COLO829 (cell line): Measurements from ENCODE around the gene SPON2.

ENCODE experiments used
- DNase-seq: peaks from one replicate; pipeline ENCODE4 v3.0.0; 2012; ENCODE audit warnings: low spot score

The SPON2 gene

DNA sequence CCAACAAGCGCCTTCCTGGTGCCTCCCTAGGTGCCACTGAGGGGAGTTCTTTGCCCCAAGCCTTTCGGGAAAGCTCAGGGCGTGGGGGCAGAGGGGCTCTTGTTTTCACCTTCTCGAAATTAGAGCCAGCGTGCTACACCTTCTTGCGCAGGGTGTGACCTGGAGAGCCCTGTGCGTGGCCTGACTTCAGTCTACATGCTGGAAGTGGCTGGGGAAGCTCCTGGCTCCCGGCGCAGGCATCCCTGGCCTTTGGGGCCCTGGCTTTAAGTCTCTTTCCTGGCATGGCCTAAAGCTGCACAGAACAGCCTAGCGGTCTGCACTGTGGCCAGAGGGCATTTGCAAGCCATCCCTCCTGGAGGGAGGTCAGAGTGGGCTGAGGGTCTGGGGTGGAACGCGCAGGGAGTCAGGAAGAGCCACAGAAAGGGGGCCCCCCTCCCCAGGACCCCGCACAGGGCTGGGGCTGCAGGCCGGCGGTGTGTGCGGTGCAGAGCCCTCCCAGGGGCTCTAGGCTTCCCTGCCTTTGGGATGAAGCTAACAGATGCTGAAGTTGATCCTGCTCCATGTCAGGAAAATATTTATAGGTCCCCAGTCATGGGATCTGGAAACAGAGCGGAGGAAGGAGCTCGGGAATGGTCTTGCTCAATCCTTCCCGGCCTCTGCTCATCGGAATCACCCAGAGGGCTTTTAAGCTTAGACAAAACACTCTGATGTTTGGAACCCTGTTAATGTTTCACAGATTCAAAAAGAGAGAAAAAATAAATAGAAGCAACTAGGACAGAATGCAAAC is 781 bp upstream of the SPON2 start:
- peak; percentile 43 for DNase-seq

DNA sequence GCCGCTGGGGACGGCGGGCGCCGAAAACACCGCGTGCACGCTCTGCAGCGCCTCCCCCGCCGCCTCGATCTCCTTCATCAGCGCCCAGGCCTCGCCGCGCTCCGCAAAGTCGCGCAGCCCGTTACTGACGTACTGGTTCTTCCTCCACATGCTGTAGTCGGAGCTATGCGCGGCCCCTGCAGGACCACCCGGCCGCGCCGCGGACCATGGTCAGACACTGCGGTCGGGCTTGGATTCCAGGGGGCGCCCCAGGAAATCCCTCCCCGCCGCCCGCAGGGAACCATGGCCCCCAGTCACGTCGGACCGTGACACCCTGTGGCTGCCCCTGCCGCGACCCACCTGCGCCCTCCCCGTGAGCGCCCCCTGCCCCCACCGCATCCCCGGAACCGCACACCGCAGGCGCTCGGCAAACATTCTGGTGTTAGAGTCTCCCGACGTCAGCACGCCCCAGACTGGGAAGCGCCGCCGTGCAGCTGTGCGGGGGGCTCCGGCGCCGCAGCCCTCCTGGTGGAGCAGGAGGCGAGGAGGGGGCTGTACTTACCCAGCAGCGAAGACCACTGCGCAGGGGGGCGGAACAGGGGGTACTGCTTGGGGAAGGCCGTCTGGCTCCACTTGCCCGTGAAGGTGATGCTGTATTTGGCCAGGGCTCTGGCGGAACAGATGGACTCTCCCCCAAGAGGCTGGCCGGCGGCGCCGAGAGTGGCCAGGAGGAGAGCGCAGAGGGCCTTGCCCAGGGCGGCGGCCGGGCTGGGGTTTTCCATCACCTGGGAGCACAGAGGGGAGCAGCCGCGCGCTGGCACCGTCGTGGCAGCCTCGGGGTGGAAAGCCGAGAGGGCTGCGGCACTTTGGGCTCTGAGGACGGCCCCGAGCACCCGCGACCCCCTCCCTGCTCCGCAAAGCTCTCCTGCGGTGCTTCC is 814 bp downstream of the SPON2 start:
- DNase-seq, result no peak

DNA sequence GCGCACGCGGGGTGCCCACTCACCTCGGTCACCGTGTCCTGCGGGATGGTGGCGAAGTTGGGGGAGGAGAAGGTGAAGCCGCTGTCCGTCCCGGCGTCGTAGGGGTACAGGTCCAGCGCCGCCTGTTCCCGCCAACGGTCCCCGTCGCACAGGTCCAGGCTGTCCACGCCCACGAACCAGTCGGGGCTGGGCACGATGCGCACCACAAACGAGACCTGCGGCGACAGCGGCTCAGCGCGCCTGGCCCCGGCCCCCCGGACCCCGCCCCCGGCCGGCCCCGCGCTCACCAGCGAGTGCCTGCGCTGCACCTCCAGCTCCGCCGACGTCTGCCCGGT is 1.4 kb downstream of the SPON2 start:
- no peak for DNase-seq

DNA sequence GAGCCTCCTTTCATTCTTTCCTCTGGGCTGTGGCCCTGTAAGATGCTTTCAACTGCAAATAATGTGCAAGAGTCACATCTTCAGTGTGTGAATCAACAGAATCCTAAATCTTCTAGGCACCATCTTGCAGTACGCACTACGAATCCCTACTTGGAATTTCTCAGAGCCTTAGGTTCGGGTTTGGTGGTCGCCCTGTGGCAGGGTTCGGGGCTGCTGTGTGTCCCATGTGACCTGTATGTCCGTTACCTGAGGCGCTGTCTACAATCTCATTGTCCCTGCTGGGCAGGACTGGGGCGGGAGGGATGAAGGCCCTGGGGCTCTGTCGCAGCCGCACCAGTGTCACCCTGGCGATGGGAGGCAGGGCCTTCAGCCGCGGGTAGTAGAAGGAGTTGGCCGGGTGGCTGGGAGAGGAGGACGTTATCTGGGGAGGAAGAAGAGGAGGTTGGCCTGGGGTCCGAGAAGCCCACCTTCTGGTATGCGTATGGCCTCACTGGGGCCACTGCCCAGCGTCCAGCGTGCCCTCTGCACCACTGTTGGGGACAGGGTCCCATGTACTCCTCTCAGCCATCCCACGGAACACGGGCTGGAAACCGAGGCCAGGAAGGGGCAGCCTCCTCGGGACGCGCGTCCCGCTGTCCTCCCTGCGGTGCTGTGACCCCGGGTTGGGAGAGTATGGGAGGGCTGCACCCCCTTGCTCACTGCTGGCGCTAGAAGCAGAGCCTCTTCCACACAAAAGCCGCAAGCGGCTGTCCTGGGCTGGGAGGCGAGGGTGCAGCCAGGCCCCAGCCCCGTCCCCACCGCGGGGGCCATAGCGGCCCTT is 2.0 kb downstream of the SPON2 start:
- no peak for DNase-seq

DNA sequence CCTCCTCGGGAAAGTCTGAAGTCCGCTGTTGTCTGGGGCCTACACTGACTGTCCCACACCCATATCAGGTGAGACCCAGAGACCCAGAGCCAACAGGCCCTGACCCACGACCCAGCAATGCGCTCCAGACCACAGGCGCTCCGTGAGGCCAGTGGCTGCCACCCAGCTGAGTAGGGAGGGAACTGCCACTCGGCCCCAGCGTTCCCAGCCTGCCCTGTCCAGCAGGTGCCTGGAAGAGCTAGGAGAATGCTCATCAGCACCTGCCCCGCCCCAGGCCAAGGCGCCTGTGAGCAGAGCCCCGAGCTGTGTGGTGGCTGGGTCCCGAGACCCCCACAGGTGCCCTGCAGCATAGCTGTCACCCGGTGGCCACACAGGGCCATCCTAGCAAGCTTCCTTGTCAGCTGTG is 2.7 kb downstream of the SPON2 start:
- DNase-seq, result no peak

DNA sequence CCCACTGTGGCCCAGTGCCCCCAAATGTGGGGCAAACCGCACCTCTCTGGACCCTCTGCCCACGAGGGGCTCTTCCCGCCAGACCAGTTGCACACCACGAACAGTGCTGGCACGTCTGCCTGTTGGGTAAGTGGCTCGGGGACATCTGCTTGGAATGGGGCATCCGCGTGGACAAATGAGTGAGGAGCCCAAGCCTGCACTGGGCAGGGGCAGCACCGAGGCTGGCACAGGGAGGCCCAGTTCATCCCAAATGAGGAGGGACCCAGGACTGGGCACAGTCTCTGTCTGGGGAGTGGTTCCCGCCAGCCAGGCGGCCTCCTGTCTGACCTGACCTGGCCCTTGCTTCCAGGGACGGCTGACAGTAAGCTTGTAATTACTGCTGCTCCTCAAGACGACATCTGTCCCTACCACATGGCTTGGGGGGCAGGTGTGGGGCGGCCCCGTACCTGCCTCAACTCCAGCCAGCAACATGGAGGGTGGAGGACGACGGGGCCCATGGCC is 3.2 kb downstream of the SPON2 start:
- no peak for DNase-seq

DNA sequence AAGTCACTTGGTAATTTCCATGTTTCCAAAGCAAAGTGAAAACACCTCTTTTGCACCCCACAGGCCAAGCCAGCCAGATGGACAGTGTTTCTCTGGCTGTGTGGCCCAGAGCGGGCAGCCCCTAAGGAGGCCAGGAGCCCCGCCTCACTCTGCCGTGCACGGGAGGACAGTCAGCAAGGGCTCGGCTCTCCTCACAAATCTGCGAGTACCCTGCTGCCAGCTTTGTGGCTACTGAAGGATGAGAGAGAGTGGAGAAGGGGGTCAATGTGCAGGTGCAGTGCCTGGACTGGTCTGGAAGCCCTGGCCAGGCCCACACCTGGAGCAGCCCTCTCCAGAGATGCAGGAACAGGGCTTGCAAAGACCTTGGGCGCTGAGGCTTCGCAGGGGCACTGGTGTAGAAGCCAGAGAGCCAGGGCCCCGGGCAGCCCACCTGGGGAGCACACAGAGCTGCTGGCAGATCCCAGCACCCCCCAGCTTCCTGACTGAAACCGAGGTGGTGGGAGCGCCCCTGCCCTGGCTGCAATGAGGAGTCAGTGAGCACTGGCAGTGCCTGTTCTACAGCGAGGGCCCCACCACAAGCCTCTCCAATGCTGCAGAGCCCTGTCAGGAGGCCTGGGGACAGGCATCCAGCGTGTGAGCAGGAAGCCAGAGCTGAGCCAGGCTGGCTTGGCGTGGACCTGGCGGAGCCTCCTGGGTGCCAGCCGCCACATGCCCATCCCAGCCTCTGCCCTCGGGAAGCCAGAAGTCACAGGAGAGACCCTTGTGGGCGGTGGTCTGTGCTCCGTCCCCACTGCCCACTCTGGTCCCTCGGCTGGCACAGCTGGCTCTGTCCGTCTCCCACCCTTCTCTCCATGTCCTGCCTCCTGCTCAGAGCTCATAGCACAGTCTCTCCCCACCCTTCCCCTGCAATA is 3.9 kb downstream of the SPON2 start:
- no peak for DNase-seq

DNA sequence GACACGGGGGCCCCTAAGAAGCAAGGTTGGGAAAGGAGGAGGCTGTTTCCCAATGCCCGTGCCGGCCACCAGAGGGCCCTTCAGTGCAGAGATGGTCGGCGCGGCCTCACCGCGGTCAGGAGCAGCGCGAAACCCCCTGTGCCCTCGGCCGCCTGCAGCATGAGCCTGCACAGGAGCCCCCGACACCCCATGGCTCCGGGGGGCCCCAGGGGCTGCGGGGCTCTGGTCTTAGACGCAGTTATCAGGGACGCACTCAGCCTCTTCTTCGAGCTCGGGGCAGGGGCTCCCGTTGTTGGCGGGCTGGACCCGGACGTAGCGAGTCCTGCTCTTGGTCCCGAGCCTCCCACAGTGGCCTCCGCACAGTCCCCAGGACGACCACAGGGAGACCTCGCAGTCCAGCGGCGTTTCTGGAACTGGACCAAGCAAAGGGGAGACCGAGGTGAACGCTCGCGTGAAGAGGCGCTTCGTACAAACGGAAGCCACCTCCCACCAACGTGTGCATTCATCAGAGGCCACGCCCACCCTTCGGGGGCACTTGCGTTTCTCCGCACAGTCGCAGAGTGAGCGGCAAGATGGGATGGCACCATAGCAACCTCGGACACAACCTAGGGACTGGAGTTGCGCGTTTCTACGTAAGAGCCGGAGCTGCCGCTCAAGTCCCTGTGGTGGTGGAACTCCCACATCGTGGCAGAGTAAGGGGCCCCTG is 5.0 kb downstream of the SPON2 start:
- DNase-seq, result peak; percentile 26

DNA sequence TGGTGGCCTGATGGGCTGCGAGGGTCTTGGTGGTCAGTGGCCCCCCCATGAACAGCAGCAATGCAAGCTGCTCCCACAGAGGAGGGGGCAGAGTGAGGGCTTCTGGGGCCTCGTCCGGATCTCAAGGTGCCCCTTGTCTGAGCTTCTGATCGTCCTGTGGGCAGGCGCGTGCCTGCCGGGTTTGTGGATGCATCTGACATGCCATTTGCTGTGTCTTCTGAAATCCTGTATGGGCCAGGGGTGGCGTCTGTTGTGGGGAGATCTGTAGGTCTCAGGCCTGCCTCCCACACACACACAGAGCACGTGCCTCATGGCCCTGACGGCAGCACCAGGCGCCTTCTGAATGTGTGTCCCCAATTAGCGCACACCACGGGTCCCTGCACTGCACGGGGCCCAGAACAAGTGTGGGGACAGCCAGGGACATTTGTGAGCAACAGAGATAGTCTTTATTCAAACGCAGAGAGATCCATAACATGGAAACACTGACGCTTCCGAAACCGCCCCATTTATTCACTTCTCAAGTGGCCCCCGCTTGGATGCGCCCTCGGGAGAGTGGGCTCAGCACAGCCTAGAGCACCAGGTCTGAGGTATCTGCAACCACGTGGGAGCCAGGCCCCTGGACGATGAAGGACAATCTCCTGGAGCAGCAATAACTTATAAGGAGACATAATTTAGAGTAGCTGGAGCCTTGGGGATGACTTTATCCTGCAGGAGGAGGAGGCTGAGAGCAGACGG is 5.7 kb downstream of the SPON2 start:
- no peak for DNase-seq

DNA sequence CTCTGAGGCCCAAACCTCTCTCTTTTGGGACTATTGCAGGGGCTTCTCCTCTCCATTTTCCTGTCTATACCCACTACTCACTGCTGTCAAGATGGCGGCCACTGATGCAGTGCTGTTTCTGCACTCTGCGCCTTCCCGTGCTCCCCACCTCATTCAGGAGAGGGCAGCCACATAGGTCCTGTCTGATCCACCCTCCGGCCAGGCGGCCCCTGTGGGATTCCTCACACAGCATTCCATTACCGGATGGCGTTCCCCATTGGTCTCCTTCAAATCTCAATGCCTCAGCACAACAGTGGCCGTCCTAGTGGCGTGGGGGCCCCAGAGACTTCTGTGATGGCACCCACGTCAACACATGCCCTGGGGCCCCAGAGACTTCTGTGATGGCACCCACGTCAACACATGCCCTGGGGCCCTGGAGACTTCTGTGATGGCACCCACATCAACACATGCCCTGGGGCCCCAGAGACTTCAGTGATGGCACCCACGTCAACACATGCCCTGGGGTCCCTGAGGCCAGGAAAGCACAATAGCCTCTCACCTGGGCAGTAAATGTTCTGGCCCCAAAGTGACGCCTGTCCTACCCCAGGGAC is 7.3 kb downstream of the SPON2 start:
- DNase-seq, result no peak

DNA sequence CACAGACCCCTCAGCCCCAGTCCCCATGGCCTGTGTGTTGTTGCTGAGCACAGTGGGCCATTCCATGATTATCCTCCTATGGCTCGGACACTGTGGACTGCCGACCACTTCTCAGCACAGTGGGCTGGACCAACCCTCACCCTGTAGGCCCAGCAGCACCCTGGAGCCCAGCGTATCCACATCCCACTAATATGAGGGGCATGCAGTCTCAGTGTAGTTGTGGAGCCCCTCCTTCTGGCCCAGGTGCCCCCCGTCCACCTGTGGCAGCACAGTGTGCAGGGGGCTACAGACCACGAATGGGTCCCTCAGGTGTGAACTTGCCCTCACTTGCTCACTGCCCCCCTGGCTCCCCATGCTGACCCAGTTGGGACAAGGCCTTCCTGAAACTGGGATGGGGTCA is 7.9 kb downstream of the SPON2 start:
- no peak for DNase-seq

DNA sequence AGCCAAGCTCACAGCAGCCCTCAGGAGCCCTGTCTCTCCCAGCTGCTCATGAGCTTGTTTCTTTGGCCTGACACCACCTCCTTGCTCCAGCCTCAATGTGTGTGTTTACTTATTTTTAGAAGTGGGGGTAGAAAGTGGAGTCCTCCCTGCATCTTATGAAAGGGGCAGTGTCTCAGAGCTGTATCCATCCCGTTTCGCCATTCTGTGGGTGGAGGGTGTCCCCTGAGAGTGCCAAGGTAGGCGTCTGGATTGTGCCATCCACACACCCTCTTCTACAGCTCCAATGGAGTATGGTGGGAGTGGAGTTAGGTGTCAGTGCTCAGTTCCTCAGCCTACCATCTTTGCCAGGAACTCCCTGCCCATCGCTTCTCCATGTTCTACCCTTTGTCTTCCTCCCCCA is 8.3 kb downstream of the SPON2 start:
- peak; percentile 9 for DNase-seq

DNA sequence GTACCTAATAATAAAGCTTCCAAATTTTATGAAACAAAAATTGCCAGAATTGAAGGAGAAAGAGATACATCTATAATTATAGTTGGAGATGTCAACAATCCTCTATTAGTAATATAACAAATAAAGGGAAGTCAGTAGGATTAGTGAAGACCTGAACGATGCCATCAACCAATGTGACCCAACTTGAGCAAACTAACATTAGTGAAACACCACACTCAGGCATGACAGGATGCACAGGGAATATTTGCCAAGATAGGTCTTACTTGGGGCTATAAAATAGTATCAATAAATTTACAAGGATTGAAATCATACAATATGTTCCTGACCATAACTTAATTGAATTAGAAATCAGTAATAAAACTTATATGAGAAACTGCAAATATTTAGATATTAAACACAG is 12.0 kb downstream of the SPON2 start:
- DNase-seq, result no peak

DNA sequence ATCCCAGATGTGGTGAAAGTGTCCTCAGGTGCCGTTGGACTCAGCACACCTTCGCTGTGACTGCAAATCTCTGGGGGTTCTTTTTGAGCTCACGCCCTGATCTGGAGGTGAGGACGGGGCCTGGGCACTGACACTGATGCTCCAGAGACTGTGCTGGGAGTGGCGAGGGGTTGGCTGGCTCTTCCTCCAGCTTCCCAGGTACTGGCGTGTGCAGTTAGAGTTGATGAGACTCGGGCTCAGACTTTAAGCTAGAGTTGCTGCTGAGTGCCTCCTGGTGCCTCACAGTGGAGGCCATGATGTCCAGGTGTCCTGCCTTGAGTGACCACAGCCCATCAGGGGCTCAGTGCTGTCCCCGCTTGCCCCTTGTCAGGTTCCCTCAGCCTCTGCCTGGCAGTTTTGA is 16.3 kb downstream of the SPON2 start:
- DNase-seq, result no peak

DNA sequence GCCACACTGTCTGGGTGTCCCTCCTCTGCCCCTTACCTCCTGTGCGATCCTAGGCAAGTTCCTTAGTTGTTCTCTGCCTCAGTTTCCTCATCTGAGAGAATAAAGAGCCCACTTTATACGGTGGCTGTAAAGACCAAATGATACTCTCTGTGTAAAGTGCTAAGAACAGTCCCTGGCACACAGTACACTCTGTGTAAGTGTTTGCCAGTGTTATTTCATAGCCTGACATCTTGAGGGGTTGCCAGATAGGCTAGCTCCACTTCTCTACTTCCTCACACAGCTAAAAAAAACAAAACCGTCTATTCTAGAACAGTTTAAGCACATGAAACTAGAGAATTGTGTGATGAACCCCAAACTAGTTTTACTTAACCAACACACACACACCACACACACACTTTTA is 17.1 kb downstream of the SPON2 start:
- no peak for DNase-seq

DNA sequence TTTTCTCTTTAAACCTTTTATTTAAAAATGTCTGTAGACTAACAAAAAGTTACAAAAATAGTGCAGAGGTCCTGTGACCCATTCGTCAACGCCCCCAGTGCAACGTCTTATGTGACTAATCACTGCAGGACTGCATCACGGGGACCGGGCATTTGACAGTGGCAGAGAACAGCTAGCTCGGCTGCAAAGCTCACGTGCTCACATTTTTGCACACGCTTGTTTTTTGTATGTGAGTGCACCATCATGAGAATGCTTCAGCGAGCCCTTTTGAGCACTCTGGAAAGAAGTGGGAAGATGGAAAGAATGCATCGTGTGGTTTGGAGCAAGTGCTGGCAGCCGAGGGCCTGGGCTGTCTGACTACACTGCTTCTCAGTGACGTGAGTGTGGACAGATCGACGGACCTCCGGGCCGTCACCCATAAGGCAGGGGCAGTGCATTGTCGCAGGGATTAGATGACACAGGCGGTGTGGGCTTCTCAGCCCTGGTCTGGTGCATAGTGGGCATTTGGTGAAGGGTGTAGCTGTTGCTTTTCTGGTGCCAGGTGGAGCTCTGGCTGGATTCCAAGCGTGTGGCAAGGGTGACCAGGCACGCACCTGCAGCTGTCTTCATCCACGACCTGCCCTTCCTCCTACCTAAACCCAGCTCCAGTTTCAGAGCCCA is 17.7 kb downstream of the SPON2 start:
- peak; percentile 26 for DNase-seq

DNA sequence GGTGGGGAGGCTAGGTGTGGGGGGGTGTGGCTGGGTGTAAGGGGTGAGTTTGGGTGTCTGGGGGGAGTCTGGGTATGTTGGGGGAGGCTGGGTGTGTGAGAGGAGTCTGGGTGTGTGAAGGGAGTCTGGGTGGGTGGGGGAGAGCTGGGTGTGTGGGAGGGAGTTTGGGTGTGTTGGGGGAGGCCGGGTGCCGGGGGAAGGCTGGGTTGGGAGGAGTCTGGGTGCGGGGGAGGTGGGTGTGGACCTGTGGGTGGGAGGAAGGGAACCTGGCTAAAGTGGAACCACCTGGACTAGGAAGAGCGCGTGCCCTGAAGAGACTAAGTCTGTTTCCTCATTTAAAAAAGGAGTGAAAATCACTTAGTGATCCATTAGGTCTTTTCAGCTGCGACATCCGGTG is 18.3 kb downstream of the SPON2 start:
- DNase-seq, result no peak

DNA sequence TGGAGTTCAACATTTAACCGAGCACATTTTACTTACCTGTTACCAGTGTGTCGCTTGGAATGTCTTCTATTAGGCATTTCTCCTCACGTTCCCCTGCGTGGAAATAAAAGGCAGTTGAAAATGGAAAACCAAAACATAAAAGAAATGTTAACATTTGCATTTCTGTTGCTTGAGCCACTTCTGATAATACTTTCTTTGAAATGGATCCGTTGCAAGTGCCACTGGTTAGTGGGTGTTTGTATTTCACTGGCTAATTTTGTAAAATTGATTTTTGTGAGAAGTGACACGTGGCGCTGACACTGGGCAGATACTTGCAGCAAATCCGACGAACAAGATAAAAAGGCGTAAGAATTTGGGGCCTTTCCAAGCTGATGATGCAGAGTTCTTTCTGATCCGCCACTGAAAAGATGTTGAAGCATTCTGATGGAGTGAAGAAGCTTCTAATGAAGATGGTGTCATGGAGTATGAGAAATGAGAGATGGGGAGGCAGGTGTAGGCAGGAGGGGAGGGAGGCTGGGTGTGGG is 18.8 kb downstream of the SPON2 start:
- DNase-seq, result no peak

DNA sequence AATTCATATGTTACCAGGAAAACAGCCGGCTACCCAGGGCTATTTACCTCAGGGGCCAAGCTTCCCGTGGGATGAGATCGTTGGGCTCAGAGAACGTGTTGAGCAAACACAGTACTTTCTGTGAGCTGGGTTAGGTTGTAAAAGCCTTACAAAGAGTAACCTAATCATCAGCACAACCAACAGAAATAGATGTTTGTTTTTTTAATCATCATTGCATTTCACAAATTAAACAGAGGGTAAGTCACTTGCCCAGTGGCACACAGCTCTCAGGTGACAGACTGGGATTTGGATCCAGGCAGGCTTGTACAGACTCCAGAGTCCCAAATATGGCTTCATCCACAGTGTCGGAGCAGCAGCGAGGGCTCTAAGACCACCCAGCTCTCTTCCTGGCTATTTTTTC is 20.1 kb downstream of the SPON2 start:
- DNase-seq, result no peak
